ENCODE results near the gene BPIFB6.

DNA sequence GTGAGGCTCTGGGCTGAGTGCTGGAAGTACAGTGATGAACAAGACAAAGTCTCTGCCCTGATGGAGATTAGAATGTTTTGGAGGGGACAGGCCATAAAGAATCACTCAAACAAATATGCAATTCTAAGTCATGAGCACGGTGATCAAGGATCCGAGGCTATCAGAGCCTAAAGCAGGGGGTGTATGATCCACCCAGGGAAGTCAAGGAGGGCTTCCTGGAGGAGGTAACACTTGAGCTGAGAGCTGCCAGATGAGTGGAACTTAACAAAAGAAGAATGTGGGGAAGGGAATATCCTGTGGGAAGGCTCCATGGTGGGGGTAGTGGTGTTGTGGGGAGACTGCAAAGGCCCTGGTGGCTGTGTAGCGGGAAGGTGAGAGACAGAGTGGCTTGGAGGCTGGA lies 60.2 kb downstream of the BPIFB6 start:
- TF ChIP-seq, protein P1, sequence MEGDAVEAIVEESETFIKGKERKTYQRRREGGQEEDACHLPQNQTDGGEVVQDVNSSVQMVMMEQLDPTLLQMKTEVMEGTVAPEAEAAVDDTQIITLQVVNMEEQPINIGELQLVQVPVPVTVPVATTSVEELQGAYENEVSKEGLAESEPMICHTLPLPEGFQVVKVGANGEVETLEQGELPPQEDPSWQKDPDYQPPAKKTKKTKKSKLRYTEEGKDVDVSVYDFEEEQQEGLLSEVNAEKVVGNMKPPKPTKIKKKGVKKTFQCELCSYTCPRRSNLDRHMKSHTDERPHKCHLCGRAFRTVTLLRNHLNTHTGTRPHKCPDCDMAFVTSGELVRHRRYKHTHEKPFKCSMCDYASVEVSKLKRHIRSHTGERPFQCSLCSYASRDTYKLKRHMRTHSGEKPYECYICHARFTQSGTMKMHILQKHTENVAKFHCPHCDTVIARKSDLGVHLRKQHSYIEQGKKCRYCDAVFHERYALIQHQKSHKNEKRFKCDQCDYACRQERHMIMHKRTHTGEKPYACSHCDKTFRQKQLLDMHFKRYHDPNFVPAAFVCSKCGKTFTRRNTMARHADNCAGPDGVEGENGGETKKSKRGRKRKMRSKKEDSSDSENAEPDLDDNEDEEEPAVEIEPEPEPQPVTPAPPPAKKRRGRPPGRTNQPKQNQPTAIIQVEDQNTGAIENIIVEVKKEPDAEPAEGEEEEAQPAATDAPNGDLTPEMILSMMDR (IDR thresholded peaks at IDR 0.05): no peak
- no peak for TF ChIP-seq POLR2AphosphoS5 (IDR thresholded peaks at IDR 0.05)
- no peak for TF ChIP-seq POLR2A (IDR thresholded peaks at IDR 0.05)
- no peak for TF ChIP-seq EP300 (IDR thresholded peaks at IDR 0.05; ENCODE audit: low read depth)

Measured in transverse colon (tissue), 4 donors.